Stimulated activated CD4-positive, alpha-beta T cell treated with anti-CD3 and anti-CD28 coated beads, Interleukin-12 subunit alpha, Interleukin-12 subunit beta, amount 100 ng/mL, for 48 hours (primary cell): ENCODE data around the gene RTN4IP1.
A peak's percentile ranks its signal among the peaks of the same experiment; 100 is the strongest.
"Not testable (repeated sequence)": the region's sequence is repeated elsewhere in the genome, so short reads cannot be mapped to it uniquely, and the experiment has no call there.

Source experiments
- DNase-seq, 3 donors: peaks; one replicate each; pipeline ENCODE4 v3.0.0-alpha.2; 2020; ENCODE audit warnings: low read depth in 2 of 3, low spot score in 1 of 3

The RTN4IP1 gene

DNA sequence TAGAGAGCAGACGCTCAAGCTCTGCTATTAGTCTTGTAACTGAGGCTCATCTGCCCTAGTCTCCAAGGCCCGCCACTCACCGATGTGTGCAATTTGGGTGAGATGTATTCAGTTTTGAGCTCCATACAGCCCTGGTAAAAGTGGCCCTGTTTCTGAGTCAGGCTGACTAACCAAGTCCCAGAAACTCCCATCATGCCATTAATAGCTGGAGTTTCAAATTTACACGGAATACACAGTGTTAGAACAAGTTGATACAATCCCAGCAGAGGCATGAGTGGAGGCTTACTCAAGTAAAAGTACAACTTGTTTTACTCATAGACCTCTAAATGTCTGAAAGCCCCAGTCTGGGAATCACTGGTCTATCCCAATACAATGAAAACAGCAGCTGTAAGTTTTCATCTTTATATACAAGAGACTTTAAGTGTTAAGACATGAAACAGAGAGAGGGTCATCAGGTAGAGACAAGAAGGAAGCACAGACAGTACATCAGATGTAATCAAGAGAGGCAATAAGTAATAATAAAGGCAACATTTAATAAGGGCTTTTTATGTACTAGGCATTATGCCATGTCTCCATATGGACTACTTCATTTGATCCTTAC, 42.4 kb downstream of the RTN4IP1 start:
- no peak for DNase-seq

DNA sequence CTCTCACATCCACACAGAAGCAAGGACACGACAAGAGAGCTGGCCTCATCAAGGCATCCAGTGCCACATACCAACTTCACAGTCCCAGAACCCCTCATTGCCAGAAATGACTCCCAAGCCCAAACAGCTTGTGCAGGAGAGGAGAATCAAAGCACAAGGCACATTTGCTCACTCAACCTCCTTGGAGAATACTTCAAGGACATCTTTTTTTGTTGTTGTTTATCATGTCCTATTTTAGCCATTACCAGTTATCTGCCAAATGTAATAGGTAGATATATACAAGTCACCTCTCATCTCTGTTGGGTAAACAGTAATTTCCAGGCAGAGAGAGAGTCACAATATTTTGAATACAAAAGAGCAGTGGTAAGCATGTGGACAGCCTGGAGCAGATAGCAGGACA, 47.8 kb downstream of the RTN4IP1 start:
- DNase-seq, result no peak

- DNase-seq, result no peak
Measured at GRCh38 chr6:106579281-106579680, 50.0 kb downstream of the RTN4IP1 start.

DNA sequence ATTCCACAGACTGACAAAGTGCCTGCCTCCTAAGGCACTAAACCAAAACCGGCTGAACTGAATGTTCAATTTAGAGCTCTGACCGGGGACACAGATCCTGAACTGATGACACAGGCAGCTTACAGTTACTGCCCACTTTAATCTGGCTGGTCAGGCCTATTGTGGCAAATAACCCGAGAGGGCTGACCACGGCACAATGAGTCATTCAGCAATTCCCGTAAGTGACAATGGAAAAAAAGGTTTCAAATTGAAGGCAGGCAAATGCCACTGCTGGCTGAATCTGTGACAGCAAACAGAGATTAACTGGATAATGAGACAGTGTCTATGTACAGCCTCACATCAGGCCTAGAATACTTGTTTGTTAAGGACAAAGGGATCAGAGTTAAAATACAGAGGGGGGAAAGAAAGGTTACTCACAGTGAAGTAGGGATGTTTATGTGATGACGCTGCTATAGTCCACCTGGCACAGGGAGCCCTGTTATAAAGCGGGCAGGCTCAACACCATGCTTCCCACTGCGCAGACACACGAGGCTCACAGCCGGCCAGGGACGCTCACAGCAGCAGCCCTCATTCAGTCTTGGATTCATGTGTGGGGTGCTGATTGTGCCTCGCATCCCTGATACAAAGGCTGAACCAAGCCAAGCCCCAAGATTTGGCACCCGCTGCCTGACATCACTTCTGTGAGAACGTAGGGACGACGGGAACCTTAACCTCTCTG, 54.4 kb downstream of the RTN4IP1 start:
- no peak for DNase-seq

DNA sequence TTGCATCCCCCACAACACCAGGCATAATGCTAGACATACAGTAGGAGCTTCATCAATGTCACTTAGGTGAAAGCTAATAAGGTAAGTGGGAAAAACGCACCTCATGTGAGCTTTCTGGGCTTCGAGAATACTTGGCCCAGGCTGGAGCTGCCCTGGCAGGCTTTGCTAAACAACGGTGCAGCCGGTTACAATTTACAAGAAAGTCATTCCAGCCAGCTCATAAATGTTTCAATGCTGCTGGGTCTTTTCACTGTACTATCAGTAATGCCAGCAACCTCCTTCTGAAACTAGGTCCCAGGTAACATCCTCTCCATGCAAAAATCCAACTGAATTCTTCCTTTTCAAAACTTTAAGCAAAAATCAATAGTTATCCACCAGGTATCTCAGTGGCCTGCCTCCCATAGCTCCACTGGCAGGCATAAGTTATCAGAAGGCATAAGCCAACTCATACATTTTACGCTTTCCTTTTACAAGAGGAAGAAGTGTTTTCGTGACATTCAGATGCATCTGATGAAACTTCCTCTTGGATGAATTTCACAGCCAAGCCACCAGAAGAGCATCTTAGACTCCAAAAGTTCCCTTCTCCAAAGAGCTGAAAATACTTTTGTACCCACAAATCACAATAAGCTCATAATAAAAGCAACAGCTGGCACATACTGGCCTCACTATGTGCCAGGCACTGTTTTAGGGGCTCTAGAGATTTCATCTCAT, 56.3 kb downstream of the RTN4IP1 start:
- no peak for DNase-seq

DNA sequence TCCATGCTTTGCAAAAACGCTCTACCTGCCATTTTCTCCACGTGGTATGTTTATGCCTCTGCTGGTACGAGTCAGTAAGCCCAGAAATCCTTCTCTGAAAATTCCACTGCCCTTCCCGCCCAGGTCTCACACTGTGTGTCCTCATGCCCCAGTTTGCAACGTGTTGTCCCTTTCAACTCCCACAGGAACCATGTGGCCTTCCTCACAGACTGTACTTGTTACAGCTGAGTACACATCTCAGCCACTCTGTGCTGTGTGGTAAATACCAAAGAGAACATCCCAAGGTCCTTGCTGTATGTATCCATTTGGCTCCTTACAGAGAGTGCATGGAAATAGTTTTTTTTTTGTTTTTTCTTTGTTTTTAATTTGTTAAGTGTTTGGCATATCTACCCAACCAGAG, 56.9 kb downstream of the RTN4IP1 start:
- DNase-seq, result no peak

GRCh38 chr6:106569428-106569827, 59.9 kb downstream of the RTN4IP1 start:
- DNase-seq, result no peak

- DNase-seq, result no peak
Measured at GRCh38 chr6:106568530-106568929, 60.8 kb downstream of the RTN4IP1 start.

DNA sequence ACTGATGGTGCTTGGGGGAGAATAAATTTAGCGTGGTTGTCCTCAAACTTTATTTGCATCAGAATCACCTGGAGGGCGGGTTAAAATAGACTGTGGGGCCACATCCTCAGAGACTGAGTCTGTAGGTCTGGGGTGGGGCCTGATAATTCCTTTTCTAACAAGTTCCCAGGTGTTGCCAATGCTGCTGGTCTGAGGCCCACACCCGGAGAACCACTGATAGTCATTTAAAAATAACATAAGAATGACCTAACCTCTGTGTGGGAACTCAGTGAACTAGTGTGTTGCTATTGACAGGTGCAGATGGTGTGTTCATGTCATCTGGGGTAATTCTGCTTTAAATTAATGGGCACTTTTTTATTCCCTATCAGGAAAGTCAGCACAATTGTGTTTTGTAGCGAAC, 64.8 kb downstream of the RTN4IP1 start:
- no peak for DNase-seq

GRCh38 chr6:106563614-106564013, 65.7 kb downstream of the RTN4IP1 start:
- no peak for DNase-seq

DNA sequence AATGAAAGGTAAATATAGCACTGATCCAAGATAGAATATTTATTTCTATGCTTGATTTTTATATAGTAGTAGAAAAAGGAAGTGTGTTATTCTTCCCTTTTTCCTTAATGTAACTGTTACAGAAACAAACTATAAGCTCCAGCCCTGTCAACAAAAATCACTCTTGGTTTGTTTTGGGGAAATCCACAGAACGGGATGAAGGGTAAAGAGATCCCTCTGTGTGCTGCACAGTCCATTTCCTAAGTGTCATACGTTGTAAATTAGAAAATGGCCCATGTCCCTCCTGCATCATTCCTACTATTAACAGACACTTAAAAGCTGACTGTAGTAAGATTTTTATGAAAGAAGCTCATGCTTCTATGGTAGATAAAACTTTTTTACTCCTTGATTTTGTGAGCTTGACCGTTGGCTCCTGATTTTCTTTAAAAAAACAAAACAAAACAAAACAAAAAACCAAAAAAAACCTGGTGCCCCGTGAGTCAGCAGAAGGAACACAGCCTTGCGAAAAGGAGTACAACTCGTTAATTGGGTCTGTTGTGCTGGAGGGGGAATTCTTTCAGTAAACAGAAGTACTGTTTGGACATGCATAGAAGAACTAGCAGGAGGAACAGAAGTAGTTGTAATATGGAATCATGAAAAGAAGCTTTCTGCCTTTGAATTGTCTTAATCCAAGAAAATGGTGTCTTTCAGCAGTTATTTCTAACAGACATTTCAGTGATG, 67.5 kb downstream of the RTN4IP1 start:
- no peak for DNase-seq

GRCh38 chr6:106560996-106561685, 68.2 kb downstream of the RTN4IP1 start:
- DNase-seq, result no peak

DNA sequence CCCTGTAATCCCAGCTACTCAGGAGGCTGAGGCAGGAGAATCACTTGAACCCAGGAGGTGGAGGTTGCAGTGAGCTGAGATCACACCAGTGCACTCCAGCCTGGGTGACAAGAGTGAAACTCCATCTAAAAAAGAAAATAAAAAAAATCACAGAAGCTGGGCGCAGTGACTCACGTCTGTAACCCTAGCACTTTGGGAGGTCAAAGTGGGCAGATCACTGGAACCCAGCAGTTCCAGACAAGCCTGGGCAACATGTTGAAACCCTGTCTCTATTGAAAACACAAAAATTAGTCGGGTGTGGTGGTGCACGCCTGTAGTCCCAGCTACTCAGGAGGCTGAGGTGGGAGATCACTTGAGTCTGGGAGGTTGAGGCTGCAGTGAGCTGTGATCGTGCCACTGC, 69.6 kb downstream of the RTN4IP1 start:
- DNase-seq, result not testable (repeated sequence)

DNA sequence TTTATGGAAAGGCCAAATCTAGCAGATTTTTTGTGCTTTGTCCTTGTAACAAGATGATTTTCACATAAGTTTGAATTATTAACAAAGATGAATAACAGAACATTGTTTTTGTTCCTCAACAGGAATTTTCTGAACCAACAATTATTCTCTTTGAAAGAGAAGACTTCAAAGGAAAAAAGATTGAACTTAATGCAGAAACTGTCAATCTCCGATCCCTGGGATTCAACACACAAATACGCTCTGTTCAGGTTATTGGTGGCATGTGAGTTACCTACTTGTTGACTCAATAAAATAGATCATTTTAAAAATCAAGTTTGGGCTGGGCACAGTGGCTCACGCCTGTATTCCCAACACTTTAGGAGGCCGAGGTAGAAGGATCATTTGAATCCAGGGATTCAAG, 70.9 kb downstream of the RTN4IP1 start:
- no peak for DNase-seq

- no peak for DNase-seq
Measured at GRCh38 chr6:106557837-106558236, 71.5 kb downstream of the RTN4IP1 start.

GRCh38 chr6:106556368-106556960, 72.8 kb downstream of the RTN4IP1 start:
- DNase-seq, result no peak

DNA sequence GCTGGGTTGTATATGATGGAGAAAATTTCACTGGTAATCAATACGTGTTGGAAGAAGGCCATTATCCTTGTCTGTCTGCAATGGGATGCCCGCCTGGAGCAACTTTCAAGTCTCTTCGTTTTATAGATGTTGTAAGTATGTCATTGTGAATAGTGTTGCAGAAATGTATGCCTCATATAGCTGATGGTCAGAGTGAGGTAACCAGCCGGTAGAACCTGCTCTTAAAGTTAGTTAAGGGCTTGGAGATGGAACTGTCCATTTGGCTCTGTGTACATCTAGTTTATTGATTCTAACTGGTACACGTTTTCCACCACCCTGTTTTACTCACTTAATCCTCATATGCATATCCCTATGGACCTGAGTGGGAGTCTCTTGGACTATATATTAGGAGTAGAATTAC, 73.5 kb downstream of the RTN4IP1 start:
- no peak for DNase-seq

- peak in 2 of 3 donors; percentile 27 to 30 for DNase-seq
Measured at GRCh38 chr6:106553440-106553839, 75.9 kb downstream of the RTN4IP1 start.

- DNase-seq, result no peak
Measured at GRCh38 chr6:106551155-106551554, 78.1 kb downstream of the RTN4IP1 start.

DNA sequence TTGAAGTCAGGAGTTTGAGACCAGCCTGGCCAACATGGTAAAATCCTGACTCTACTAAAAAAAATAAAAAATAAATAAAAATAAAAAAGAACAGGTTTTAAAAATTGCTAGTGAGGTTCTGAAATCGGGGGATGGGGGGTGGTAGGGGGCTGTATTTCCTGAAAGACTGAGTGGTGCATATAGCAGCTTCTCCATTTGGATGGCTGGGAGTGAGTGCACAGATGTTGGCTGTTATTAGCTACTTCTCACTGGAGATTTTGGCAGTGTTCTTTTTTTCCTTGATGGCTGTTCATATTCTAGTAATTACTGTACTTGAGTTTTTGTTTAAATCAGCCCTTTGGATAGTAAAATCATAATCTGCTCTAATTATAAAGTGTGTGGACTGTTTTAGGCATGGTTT, 79.8 kb downstream of the RTN4IP1 start:
- DNase-seq, result no peak
